ENCODE data around the gene FOXJ1.
A peak's percentile ranks its signal among the peaks of the same experiment; 100 is the strongest.

FOXJ1 gene

GRCh38 chr17:76152591-76152990, 11.5 kb upstream of the FOXJ1 start:
- H3K27me3 Mint-ChIP-seq = no peaks in the 10 kb centered on the region
- peaks cover 21% of the 10 kb centered on the region for H3K36me3 Mint-ChIP-seq (ENCODE audit: low read depth)
- DNase-seq (no peak), ATAC-seq (no peak)
- H3K9me3 Mint-ChIP-seq = no peaks in the 10 kb centered on the region
- no peak overlapping the region for H3K4me3 Mint-ChIP-seq
- peak overlapping the region; percentile 46 for H3K27ac Mint-ChIP-seq
- peaks cover 36% of the 10 kb centered on the region for H3K4me1 Mint-ChIP-seq

- Mint-ChIP-seq H3K27me3 (no peaks in the 10 kb centered on the region), H3K36me3 (ENCODE audit: low read depth) (peaks cover 17% of the 10 kb centered on the region), H3K4me3 (no peak overlapping the region), H3K27ac (peak overlapping the region; percentile 46), H3K4me1 (peaks cover 38% of the 10 kb centered on the region), H3K9me3 (no peaks in the 10 kb centered on the region)
- ATAC-seq (no peak), DNase-seq (no peak)
Observed at GRCh38 chr17:76151896-76152454, 10.9 kb upstream of the FOXJ1 start.

GRCh38 chr17:76150712-76151622, 9.9 kb upstream of the FOXJ1 start:
- H3K4me3 Mint-ChIP-seq = no peak overlapping the region
- H3K27me3 Mint-ChIP-seq = no peaks in the 10 kb centered on the region
- peaks cover 17% of the 10 kb centered on the region for H3K36me3 Mint-ChIP-seq (ENCODE audit: low read depth)
- H3K9me3 Mint-ChIP-seq = no peaks in the 10 kb centered on the region
- H3K4me1 Mint-ChIP-seq = peaks cover 48% of the 10 kb centered on the region
- DNase-seq (no peak), ATAC-seq (no peak)
- H3K27ac Mint-ChIP-seq = no peak overlapping the region

GRCh38 chr17:76149214-76149613, 8.2 kb upstream of the FOXJ1 start:
- ATAC-seq (no peak), DNase-seq (no peak)
- Mint-ChIP-seq H3K36me3 (ENCODE audit: low read depth) (peaks cover 17% of the 10 kb centered on the region), H3K9me3 (no peaks in the 10 kb centered on the region), H3K27me3 (no peaks in the 10 kb centered on the region), H3K4me3 (no peak overlapping the region), H3K4me1 (peaks cover 63% of the 10 kb centered on the region), H3K27ac (no peak overlapping the region)

- no peak for ATAC-seq
Observed at GRCh38 chr17:76148015-76148326, 6.9 kb upstream of the FOXJ1 start.

GRCh38 chr17:76147211-76148014, 6.4 kb upstream of the FOXJ1 start:
- Mint-ChIP-seq H3K27ac (no peak overlapping the region), H3K9me3 (no peaks in the 10 kb centered on the region), H3K4me1 (peaks cover 65% of the 10 kb centered on the region), H3K36me3 (ENCODE audit: low read depth) (peaks cover 14% of the 10 kb centered on the region), H3K27me3 (no peaks in the 10 kb centered on the region), H3K4me3 (no peak overlapping the region)
- no peak for DNase-seq
- no peak for ATAC-seq

More at GRCh38 chr17:76148015-76148326, 6.9 kb upstream of the FOXJ1 start:
- peaks cover 16% of the 10 kb centered on the region for H3K36me3 Mint-ChIP-seq (ENCODE audit: low read depth)
- H3K4me1 Mint-ChIP-seq = peaks cover 65% of the 10 kb centered on the region
- no peak for DNase-seq
- no peak overlapping the region for H3K4me3 Mint-ChIP-seq
- H3K27me3 Mint-ChIP-seq = no peaks in the 10 kb centered on the region
- H3K27ac Mint-ChIP-seq = no peak overlapping the region
- no peaks in the 10 kb centered on the region for H3K9me3 Mint-ChIP-seq

GRCh38 chr17:76146053-76146851, 5.2 kb upstream of the FOXJ1 start:
- DNase-seq (no peak), ATAC-seq (no peak)
- H3K4me3 Mint-ChIP-seq = peak overlapping the region; percentile 65
- peaks cover 63% of the 10 kb centered on the region for H3K4me1 Mint-ChIP-seq
- H3K9me3 Mint-ChIP-seq = no peaks in the 10 kb centered on the region
- no peaks in the 10 kb centered on the region for H3K27me3 Mint-ChIP-seq
- peaks cover 5% of the 10 kb centered on the region for H3K36me3 Mint-ChIP-seq (ENCODE audit: low read depth)
- H3K27ac Mint-ChIP-seq = peak overlapping the region; percentile 94

- no peaks in the 10 kb centered on the region for H3K9me3 Mint-ChIP-seq
- peak; percentile 31 for DNase-seq
- peaks cover under 1% of the 10 kb centered on the region for H3K27me3 Mint-ChIP-seq
- H3K36me3 Mint-ChIP-seq (ENCODE audit: low read depth) = peaks cover 2% of the 10 kb centered on the region
- ATAC-seq = no peak
- peaks cover 64% of the 10 kb centered on the region for H3K4me1 Mint-ChIP-seq
- H3K4me3 Mint-ChIP-seq = peak overlapping the region; percentile 65
- H3K27ac Mint-ChIP-seq = peak overlapping the region; percentile 94
Observed at GRCh38 chr17:76145231-76146052, 4.4 kb upstream of the FOXJ1 start.

GRCh38 chr17:76142585-76143041, 1.6 kb upstream of the FOXJ1 start:
- H3K27me3 Mint-ChIP-seq = peaks cover 2% of the 10 kb centered on the region
- DNase-seq = no peak
- no peaks in the 10 kb centered on the region for H3K9me3 Mint-ChIP-seq
- no peak for ATAC-seq
- H3K36me3 Mint-ChIP-seq (ENCODE audit: low read depth) = no peaks in the 10 kb centered on the region
- H3K4me3 Mint-ChIP-seq = peak overlapping the region; percentile 2
- peaks cover 67% of the 10 kb centered on the region for H3K4me1 Mint-ChIP-seq
- peak overlapping the region; percentile 32 for H3K27ac Mint-ChIP-seq

GRCh38 chr17:76142039-76142584, 1.1 kb upstream of the FOXJ1 start:
- ATAC-seq (no peak), DNase-seq (no peak)
- H3K4me1 Mint-ChIP-seq = peaks cover 66% of the 10 kb centered on the region
- no peaks in the 10 kb centered on the region for H3K9me3 Mint-ChIP-seq
- H3K27ac Mint-ChIP-seq = peak overlapping the region; percentile 67
- H3K4me3 Mint-ChIP-seq = peak overlapping the region; percentile 68
- H3K36me3 Mint-ChIP-seq (ENCODE audit: low read depth) = no peaks in the 10 kb centered on the region
- peaks cover 2% of the 10 kb centered on the region for H3K27me3 Mint-ChIP-seq

GRCh38 chr17:76140661-76141211, 309 bp downstream of the FOXJ1 start:
- no peak for ATAC-seq
- H3K4me1 Mint-ChIP-seq = peaks cover 54% of the 10 kb centered on the region
- no peak for DNase-seq
- peak overlapping the region; percentile 68 for H3K4me3 Mint-ChIP-seq
- peak overlapping the region; percentile 14 for H3K27ac Mint-ChIP-seq
- H3K27me3 Mint-ChIP-seq = peaks cover 2% of the 10 kb centered on the region
- H3K36me3 Mint-ChIP-seq (ENCODE audit: low read depth) = no peaks in the 10 kb centered on the region
- H3K9me3 Mint-ChIP-seq = no peaks in the 10 kb centered on the region

- H3K27me3 Mint-ChIP-seq = peaks cover 2% of the 10 kb centered on the region
- no peaks in the 10 kb centered on the region for H3K9me3 Mint-ChIP-seq
- ATAC-seq = peak; percentile 51
- H3K36me3 Mint-ChIP-seq (ENCODE audit: low read depth) = no peaks in the 10 kb centered on the region
- H3K27ac Mint-ChIP-seq = peak overlapping the region; percentile 27
- DNase-seq = peak; percentile 64
- peak overlapping the region; percentile 75 for H3K4me3 Mint-ChIP-seq
- H3K4me1 Mint-ChIP-seq = peaks cover 52% of the 10 kb centered on the region
Observed at GRCh38 chr17:76139801-76140660, 1.0 kb downstream of the FOXJ1 start.

All from activated naive CD8-positive, alpha-beta T cell treated with anti-CD3 and anti-CD28 coated beads, Interleukin-2, amount 50 U/mL, for 24 hours (primary cell).